Endodermal cell (in vitro differentiated cells): ENCODE results near the gene PRRG3. TPM values are rescaled to one million over a fixed set of nuclear protein-coding genes. Genes with fewer than 3 reads are reported as not detected.
A peak's percentile ranks its signal among the peaks of the same experiment; 100 is the strongest.

Experiments used
- DNase-seq: peaks from one replicate; pipeline ENCODE4 v3.0.0-alpha.2; 2017
- H3K27ac ChIP-seq: 2 replicates; pipeline ENCODE4 v1.5.1; 2013; ENCODE audit warnings: mild to moderate bottlenecking, low read depth, low read length, moderate library complexity
- H3K27me3 ChIP-seq: 2 replicates; pipeline ENCODE4 v1.6.1; 2013; ENCODE audit warnings: mild to moderate bottlenecking, low read length, moderate library complexity; ENCODE audit not compliant: insufficient read depth, control insufficient read depth, poor library complexity, severe bottlenecking
- H3K36me3 ChIP-seq: 2 replicates; pipeline ENCODE4 v1.7.0; 2013; ENCODE audit warnings: mild to moderate bottlenecking, low read length, moderate library complexity; ENCODE audit not compliant: control insufficient read depth, insufficient read depth
- H3K4me1 ChIP-seq: one replicate; pipeline ENCODE4 v1.7.0; 2013; ENCODE audit warnings: low read length; ENCODE audit not compliant: control insufficient read depth, insufficient read depth
- H3K4me3 ChIP-seq: 2 replicates; pipeline ENCODE4 v1.5.1; 2013; ENCODE audit warnings: mild to moderate bottlenecking, low read length, moderate library complexity
- H3K9ac ChIP-seq: 2 replicates; pipeline ENCODE4 v1.6.1; 2013; ENCODE audit warnings: mild to moderate bottlenecking, low read length, moderate library complexity; ENCODE audit not compliant: poor library complexity, severe bottlenecking; ENCODE audit errors: extremely low read depth
- H3K9me3 ChIP-seq: 2 replicates; pipeline ENCODE4 v1.6.1; 2013; ENCODE audit warnings: mild to moderate bottlenecking, low read length, moderate library complexity; ENCODE audit not compliant: control insufficient read depth
- H3K27ac Mint-ChIP-seq: 2 replicates; pipeline ENCODE4 v1.8.0; 2020; ENCODE audit warnings: mixed read lengths
- H3K27me3 Mint-ChIP-seq: 2 replicates; pipeline ENCODE4 v1.8.0; 2021; ENCODE audit warnings: mild to moderate bottlenecking, mixed read lengths; ENCODE audit not compliant: insufficient read depth
- H3K36me3 Mint-ChIP-seq: 2 replicates; pipeline ENCODE4 v1.8.0; 2020; ENCODE audit warnings: low read depth, mixed read lengths
- H3K4me1 Mint-ChIP-seq: 2 replicates; pipeline ENCODE4 v1.8.0; 2020; ENCODE audit warnings: mixed read lengths
- H3K4me3 Mint-ChIP-seq: 2 replicates; pipeline ENCODE4 v1.8.0; 2020; ENCODE audit warnings: mild to moderate bottlenecking, moderate library complexity, mixed read lengths
- H3K9me3 Mint-ChIP-seq: 2 replicates; pipeline ENCODE4 v1.8.0; 2020; ENCODE audit warnings: mild to moderate bottlenecking, mixed read lengths
- CTCF ChIP-seq: fragments of 200-600 bp; sonication (generic); conservative IDR thresholded peaks from 2 replicates; pipeline ENCODE4 v1.5.0; 2021; ENCODE audit warnings: antibody characterized with exemption, mild to moderate bottlenecking
- WGBS, 2 experiments: methylation state at CpG; one replicate each; pipeline versions ENCODE4 v1.1.5 to v1.1.7; 2013; ENCODE audit warnings: missing lambda C conversion rate in 2 of 2, mixed read lengths in 1 of 2; ENCODE audit not compliant: insufficient coverage in 1 of 2, insufficient read length in 1 of 2; 5-methylcytosine and 5-hydroxymethylcytosine counted together
- total RNA-seq, 2 donors: library from RNA; stranded (reverse); fragmentation: NEBNext Ultra II Directional in 1 of 2; extraction: Animal tissue kit (Norgen Biotek cat#: 25700) in 1 of 2; gene quantifications; 2 replicates in 1 of 2; 3 replicates in 1 of 2; pipeline ENCODE4 v1.2.1, GENCODE V29; 2021

Gene PRRG3
- total RNA-seq, 2 donors from 2014 or later = 4.8 to 11.4 TPM

GRCh38 chrX:151688695-151689094, 6.6 kb upstream of the PRRG3 start:
- H3K4me3 Mint-ChIP-seq = no peak overlapping the region

GRCh38 chrX:151692825-151693224, 2.4 kb upstream of the PRRG3 start:
- Histone ChIP-seq H3K4me1 (no peaks in the 10 kb centered on the region), H3K27ac (no peak overlapping the region), H3K9ac (no peak overlapping the region), H3K36me3 (no peaks in the 10 kb centered on the region), H3K9me3 (no peaks in the 10 kb centered on the region), H3K4me3 (no peak overlapping the region), H3K27me3 (no peaks in the 10 kb centered on the region)
- Mint-ChIP-seq H3K9me3 (peaks cover 26% of the 10 kb centered on the region), H3K36me3 (no peaks in the 10 kb centered on the region), H3K27me3 (peaks cover 25% of the 10 kb centered on the region), H3K4me3 (no peak overlapping the region), H3K4me1 (peaks cover 5% of the 10 kb centered on the region), H3K27ac (no peak overlapping the region)
- DNase-seq = no peak
- TF ChIP-seq CTCF = no peak
- 84 to 98% methylated on average over 3 to 6 of the region's 6 CpGs for WGBS, 2 experiments

More at GRCh38 chrX:151688695-151689094, 6.6 kb upstream of the PRRG3 start:
- Mint-ChIP-seq H3K27ac (no peak overlapping the region), H3K27me3 (peaks cover 5% of the 10 kb centered on the region), H3K9me3 (peaks cover 15% of the 10 kb centered on the region), H3K36me3 (no peaks in the 10 kb centered on the region), H3K4me1 (no peaks in the 10 kb centered on the region)
- Histone ChIP-seq H3K27ac (no peak overlapping the region), H3K4me1 (no peaks in the 10 kb centered on the region), H3K36me3 (no peaks in the 10 kb centered on the region), H3K27me3 (no peaks in the 10 kb centered on the region), H3K9me3 (no peaks in the 10 kb centered on the region), H3K9ac (no peak overlapping the region), H3K4me3 (no peak overlapping the region)
- no peak for DNase-seq
- TF ChIP-seq CTCF = no peak

- Mint-ChIP-seq H3K4me1 (peaks cover 5% of the 10 kb centered on the region), H3K27ac (no peak overlapping the region), H3K4me3 (peak overlapping the region; percentile 49), H3K36me3 (no peaks in the 10 kb centered on the region), H3K9me3 (peaks cover 38% of the 10 kb centered on the region), H3K27me3 (peaks cover 25% of the 10 kb centered on the region)
- Histone ChIP-seq H3K4me1 (no peaks in the 10 kb centered on the region), H3K9ac (no peak overlapping the region), H3K27me3 (no peaks in the 10 kb centered on the region), H3K9me3 (no peaks in the 10 kb centered on the region), H3K36me3 (no peaks in the 10 kb centered on the region), H3K4me3 (no peak overlapping the region), H3K27ac (no peak overlapping the region)
- WGBS, 2 experiments = 80 to 93% methylated on average over 3 to 11 of the region's 12 CpGs
- no peak for TF ChIP-seq CTCF
- DNase-seq = no peak
Measured at GRCh38 chrX:151694121-151694520, 1.1 kb upstream of the PRRG3 start.
